HG03196 (cell line): ENCODE measurements around the gene SHROOM3.

ENCODE experiments used
- ATAC-seq: cut with Tn5 transposase; IDR thresholded peaks from one replicate; pipeline ENCODE4 v1.9.1; 2021; ENCODE audit not compliant: unreplicated experiment

SHROOM3 gene

GRCh38 chr4:76620723-76621468, 185.9 kb downstream of the SHROOM3 start:
- no peak for ATAC-seq

- ATAC-seq: no peak
Observed at GRCh38 chr4:76622126-76622525, 187.1 kb downstream of the SHROOM3 start.

- ATAC-seq: no peak
Observed at GRCh38 chr4:76622717-76623116, 187.7 kb downstream of the SHROOM3 start.

- no peak for ATAC-seq
Observed at GRCh38 chr4:76623217-76624045, 188.4 kb downstream of the SHROOM3 start.

- ATAC-seq: no peak
Observed at GRCh38 chr4:76624241-76624681, 189.2 kb downstream of the SHROOM3 start.

GRCh38 chr4:76624931-76625715, 190.1 kb downstream of the SHROOM3 start:
- no peak for ATAC-seq

GRCh38 chr4:76626686-76627465, 191.8 kb downstream of the SHROOM3 start:
- ATAC-seq: no peak

GRCh38 chr4:76628251-76628650, 193.2 kb downstream of the SHROOM3 start:
- no peak for ATAC-seq

- no peak for ATAC-seq
Observed at GRCh38 chr4:76630741-76631140, 195.7 kb downstream of the SHROOM3 start.

- no peak for ATAC-seq
Observed at GRCh38 chr4:76634220-76634619, 199.2 kb downstream of the SHROOM3 start.

- no peak for ATAC-seq
Observed at GRCh38 chr4:76637712-76638361, 202.8 kb downstream of the SHROOM3 start.

- no peak for ATAC-seq
Observed at GRCh38 chr4:76639288-76639687, 204.3 kb downstream of the SHROOM3 start.

GRCh38 chr4:76640353-76640910, 205.4 kb downstream of the SHROOM3 start:
- no peak for ATAC-seq

- ATAC-seq: no peak
Observed at GRCh38 chr4:76641351-76641750, 206.3 kb downstream of the SHROOM3 start.

- no peak for ATAC-seq
Observed at GRCh38 chr4:76641758-76642157, 206.7 kb downstream of the SHROOM3 start.

GRCh38 chr4:76644831-76645485, 209.9 kb downstream of the SHROOM3 start:
- ATAC-seq: no peak

GRCh38 chr4:76649086-76649485, 214.1 kb downstream of the SHROOM3 start:
- ATAC-seq: no peak

GRCh38 chr4:76651616-76652015, 216.6 kb downstream of the SHROOM3 start:
- no peak for ATAC-seq

GRCh38 chr4:76652389-76652788, 217.4 kb downstream of the SHROOM3 start:
- ATAC-seq: no peak
